Glomerular visceral epithelial cell (primary cell): ENCODE measurements around the gene TUBB4B.

Experiments used
- DNase-seq: peaks from one replicate; pipeline ENCODE4 v3.0.0-alpha.2; 2016; ENCODE audit errors: extremely low spot score

The TUBB4B gene

DNA sequence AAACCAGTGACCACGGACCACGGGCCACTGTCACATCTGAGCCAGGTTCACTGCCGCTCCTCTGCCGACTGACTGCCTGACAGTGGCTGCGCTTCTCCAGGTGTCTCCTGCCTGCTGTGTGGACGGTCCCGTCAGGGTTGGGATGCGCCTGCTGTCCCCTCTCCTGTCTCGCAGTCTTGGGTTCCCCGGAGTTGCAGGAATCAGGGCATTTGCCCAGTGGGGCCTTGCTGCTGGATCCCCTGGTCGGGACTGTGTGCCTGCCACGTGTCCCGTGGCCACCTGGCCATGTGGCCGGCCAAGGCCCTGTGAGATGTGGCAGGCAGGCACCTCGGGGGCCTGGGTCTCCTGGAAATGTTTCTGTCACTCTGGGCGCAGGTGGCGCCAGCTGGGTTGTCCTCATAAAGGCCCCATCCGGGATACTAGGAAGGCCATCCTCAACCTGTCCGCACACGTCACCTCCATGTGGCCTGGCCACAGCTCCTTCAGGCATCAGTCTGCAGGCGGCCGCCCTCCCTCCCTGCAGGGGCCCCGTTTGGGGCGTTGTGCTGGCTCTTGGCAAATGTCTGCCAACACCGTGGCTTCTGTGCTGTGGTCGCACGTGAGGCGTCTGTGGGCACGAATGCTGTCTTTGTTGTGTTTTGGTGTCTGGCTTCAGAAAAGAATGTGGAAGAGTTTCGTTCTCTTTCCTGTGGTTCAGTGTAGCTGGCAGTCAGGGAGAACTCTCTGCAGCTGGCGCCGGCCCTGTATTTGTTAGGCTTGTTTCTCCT is 30.0 kb downstream of the TUBB4B start:
- no peak for DNase-seq

DNA sequence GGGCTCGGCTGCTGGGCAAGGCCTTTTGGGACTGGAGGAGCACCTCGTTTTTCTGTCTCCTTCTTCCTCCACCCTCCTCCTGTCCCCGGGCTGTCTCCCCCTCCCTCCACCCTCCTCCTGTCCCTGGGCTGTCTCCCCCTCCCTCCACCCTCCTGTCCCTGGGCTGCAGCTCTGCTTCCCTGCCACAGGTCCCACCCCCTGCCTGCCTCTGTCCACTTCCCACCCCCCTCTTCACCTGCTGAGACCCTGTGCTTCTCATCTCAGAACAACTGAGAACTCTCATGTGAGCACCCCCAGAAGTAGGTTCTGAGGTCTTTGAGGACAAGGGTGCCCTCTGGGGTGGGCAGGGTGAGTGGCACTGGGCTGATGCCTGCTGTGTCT is 30.6 kb downstream of the TUBB4B start:
- no peak for DNase-seq

DNA sequence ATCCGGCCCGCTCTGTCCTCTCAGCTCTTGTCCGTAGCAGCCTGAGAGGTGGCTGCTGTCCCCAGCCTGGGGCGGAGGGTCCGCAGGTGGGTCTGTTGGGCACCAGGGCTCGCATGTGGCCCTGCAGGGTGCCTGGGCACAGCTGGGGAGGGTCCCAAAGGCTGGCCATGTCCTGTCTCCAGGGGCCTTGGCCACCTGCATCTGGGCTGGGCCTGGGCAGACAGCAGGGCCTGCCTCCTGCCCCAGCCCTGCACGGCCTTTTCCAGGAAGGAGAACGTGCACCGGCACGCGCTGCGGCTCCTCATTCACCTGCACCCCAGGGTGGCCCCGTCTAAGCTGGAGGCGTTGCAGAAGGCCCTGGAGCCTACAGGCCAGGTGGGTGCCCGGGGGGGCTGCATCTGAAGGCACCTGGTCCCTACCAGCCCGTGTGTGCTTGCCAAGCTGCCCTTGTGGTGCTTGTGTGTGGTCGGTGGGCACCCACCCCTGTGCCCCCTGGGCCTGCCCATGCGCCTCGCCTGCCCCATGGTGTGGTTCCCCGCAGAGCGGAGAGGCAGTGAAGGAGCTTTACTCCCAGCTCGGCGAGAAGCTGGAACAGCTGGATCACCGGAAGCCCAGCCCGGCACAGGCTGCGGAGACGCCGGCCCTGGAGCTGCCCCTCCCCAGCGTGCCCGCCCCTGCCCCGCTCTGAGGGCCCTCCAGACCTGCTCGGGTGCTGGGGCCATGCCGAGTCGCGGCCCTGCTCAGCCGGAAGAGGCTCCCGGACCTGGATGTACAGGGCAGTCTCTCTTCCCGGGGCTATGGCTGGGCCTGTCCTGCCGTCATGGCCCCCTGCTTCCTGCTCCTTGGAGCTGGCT is 31.4 kb downstream of the TUBB4B start:
- DNase-seq = no peak

DNA sequence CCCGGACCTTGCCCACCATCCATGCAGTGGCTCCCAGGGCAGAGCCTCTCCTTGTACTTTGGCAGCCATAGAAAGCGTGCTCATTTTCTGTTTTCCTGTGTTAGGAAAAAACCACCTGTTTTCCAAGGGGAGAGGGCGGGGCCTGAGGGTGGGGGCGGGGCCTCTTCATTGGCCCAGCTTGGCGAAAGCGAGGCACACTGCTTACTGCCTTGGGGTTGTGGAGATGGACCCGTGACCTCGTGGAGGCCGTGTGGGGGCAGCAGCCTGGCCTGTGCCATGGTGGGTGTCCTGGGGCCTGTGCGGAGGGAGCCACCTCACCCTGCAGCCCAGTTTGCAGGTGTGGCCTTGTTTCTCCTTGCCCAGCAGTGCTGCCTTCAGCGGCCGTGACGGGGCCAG is 32.0 kb downstream of the TUBB4B start:
- no peak for DNase-seq

DNA sequence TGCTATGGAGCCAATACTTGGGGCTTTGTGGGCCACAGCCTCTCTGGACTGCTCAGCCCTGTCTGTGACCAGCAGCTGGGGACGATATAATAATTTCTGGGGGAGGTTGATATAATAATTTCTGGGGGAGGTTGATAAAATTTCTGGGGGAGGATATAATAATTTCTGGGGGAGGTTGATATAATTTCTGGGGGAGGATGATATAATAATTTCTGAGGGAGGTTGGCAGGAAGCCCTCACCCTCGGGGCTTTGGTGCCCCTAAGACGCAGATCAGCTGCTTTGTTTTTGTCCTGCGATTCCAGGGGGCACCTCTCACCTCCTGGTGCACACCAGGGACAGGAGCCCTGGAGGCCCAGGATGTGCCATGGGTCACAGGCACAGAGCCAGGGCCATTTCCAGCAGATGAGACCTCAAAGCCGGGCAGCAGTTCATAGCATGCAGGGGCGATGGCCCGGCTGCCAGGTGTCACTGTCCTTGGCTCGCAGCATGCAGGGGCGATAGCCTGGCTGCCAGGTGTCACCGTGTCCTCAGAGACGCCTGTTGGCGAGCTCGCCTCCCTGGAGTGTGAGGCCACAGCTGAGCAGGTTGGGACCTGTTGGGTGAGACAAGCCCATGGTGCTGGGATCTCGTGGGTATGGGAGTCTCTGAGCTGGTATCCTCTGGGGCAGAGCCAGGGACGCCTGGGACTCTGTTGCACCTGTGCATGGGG is 32.7 kb downstream of the TUBB4B start:
- no peak for DNase-seq

DNA sequence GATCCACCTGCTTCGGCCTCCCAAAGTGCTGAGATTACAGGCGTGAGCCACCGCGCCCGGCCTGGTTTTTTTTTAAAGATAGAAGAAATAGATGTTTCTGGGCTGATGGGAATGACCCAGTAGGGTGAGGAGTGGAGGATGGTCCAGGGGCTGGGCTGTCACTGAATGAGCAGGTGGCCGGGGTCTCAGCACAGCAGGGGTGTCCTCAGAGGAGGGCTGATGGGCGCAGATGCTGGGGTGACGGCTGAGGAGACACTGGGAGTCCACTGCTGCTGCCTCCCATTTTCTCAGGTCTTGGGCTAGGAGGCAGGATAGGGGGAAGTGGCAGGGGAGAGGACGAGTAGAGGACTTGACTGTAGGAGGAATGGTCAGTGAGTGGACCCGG is 34.1 kb downstream of the TUBB4B start:
- no peak for DNase-seq

DNA sequence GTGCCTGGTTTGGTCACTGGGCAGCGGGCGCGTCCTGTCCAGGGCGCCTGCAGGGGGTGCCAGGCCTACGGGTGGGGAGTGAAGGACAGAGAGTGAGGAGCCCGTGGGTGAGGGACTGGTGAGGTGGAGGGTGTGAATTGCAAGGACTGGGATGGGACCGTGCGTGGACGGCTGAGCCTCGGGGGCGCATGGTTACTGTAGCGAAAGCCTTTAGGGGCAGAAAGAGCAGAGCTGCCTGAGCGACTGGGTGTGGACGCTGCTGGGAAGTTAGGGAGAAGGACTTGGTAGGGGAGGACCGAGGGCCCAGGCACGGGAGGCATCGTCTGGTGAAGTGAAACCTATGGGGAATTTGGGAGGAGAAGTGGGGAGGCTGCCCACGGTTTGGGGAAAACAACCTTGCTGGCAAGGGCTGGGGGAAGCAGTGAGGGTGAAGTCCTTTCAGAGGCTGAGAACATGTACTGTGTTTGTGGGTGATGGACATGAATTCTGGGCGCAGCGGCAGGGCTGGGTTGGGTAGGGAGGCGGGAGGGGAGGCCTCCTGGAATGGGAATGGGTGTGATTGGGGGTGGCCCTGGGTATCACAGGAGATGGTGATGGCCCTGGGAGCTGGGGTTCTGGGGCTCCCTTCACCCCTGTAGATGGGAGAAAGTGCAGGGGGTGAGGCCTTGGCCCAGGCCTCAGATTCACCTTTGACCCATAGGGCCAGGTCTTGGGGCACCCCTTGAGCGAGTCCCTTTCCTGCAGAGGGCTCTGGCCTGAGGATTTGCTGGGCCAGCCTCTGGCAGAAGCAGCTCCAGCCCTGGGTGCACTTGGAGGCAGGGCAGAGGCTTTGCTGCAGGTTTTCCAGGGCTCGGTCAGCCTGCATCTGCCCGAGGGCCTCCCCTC is 34.7 kb downstream of the TUBB4B start:
- DNase-seq = no peak

DNA sequence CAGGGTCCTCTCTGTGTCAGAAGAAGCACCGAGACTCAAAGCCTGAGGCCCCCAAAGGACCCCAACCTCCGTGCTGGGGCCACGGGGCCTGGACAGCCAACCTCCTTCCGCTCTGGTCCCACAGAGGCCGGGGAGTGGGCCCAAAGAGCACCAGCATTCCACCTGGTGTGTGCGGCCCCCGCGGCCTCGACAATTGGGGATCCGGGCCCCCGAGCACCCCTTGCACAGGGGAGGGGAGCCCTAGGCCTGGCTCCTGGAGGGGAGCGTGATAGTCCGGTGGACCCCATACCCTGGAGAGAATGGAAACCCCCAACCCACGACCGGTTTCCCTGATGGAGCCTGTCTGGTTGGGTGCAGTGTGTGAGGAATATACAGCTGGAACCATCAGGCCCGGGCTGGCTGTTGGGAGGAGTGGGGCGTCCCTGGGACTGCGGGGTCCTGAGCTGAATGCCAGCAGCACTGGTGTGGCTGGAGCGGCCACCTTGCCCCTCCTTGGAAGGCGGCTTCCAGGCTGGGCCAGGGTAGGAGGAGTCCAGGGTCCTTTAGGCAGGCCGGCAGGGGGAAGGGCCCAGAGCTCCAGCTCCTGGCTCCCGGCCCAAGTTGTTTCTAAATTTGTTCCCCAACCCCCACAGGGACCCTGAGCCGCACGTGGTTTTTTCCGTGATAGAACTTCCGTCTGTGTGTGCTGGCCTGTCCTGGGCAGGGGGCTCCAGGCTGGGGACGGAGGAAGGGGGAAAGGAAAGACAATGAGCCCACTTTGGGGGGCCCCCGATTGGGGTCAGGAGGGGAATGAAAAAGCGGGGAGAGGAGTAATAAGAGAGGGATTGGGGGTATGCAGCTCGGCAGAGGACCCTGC is 35.6 kb downstream of the TUBB4B start:
- peak; percentile 52 for DNase-seq

DNA sequence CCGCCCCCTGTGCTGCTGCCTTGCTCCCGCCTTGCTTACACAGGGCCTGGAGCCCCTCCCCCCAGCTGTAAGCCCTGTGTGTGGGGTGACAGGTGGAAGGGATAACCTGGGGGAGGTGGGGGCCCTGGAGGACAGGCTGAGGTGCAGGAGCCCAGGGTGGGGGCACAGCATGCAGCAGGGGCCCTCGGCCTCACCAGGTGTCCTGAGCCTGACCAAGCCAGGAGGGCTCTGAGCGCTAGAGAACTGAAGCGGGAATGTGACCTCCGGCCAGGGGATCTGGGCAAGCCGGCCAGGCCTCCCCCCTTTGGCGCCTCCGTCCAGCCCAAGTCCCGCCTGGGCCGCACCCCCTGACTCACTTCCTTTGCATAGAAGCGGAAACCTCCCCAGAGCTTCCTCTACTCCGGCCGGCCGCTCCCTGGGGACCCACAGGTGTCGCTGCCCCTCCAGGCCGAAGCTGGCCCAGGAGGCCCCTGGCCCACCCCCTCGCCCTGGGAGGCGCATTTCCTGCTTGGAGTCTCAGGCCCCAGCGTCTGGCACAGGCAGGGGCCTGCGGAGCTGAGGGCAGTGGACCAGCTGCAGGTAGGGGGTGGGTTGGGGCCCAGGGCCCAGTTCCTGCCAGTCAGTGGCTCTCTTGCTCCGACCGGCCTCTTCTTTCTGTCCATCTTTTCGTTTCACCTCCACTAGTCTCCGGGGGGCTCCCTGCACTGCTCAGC is 36.4 kb downstream of the TUBB4B start, which contains the start of gene TOR4A:
Gene TOR4A, plus strand, starts transcription at position 398 of the 713 bp plus-strand sequence. CDS start 964 bp downstream, outside the sequence.
- peak; percentile 96 for DNase-seq

DNA sequence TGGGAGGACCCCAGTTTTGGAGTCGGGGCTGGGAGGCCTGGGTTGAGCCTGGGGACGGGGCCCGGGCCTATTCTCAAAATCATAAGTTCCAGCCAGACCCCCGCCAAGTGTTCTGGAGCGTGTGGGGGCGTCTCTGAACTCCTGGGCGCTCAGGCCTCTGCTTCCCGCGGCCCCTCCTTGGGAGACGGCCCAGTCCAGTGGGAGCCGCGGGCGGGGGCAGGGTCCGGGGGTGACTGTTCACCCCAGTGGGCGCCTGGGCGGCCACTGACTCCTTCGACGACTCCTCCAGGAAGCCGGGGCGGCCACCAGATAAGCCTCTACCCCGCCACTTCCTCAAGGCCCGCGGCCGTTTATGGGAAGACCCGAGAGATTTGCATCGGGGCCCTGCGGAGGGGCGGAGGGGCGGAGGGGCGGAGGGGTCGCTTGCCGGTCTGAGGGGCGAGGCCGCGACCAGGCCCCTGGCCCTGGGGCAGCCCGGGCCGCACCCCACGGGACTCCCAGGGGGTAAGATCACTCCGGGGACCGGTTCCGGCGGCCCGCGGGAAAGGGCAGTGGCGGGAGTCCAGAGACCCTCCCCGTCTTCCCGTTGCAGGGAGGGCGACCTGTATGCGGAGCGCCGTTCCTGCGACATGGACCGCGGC is 37.1 kb downstream of the TUBB4B start:
- peak; percentile 35 for DNase-seq

DNA sequence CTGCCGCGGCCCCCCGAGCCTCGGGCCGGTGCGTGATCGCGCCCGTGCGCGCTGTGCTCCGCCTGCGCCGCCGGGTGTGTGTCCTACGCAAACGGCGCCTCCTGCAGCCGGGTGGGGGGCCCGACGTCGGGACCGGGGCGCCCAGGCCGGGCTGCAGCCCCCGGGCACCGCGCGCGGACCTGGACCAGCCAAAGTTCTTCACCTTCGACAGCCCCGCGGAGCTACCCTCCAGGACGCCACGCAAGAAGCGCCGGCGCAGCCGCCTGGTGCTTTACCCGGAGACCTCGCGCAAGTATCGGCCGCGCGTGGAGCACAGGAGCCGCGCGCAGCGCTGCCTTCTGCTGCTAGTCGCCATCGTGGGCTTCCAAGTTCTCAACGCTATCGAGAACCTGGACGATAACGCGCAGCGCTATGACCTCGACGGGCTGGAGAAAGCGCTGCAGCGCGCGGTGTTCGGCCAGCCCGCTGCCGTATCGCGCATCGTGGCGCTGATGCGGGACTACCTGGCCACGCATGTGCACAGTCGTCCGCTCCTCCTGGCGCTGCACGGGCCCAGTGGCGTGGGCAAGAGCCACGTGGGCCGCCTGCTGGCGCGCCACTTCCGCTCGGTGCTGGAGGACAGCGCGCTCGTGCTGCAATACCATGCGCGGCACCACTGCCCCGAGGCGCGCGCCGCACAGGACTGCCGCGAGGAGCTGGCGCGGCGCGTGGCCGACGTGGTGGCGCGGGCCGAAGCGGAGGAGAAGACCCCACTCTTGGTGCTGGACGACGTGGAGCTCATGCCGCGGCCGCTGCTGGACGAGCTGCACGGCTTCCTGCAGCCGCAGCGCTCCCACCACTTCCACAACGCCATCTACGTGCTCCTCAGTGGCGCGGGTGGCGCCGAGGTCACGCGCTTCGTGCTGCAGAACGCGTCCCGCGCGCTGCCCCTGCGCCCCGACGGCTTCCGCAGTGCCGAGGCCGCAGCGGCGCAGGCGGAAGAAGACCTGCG is 37.9 kb downstream of the TUBB4B start:
- DNase-seq = no peak

DNA sequence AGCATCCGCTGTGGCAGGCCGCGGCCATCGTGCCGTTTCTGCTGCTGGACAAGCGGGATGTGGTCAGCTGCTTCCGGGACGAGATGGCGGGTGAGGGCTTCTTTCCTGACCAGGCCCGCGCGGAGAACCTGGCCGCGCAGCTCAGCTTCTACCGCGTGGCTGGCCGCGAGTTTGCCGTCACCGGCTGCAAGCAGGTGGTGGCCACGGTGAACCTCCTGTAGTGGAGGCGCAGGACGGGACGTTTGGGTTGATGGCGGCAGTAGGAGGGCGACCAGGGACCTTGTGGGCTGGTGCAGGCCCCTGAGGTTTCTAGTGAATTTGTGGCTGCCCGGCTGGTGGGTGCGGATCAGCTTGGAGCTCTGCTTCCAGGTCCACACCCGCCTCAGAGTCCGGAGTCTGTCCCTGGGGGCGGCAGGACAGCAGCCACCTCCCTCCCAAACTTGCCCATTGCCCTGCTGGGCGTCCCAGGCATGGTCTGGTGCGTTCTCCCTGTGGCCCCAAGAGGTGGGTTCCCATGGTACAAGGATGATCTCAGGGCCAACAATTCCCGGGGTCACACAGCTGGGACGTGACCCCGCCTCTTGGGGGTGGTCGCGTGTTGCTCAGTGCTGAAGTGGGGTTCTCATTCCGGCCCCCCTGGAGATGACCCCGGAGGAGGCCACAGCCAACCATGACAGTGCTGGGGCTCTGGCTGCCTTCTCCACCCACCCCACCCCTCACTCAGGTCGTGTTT is 38.8 kb downstream of the TUBB4B start:
- DNase-seq = no peak

DNA sequence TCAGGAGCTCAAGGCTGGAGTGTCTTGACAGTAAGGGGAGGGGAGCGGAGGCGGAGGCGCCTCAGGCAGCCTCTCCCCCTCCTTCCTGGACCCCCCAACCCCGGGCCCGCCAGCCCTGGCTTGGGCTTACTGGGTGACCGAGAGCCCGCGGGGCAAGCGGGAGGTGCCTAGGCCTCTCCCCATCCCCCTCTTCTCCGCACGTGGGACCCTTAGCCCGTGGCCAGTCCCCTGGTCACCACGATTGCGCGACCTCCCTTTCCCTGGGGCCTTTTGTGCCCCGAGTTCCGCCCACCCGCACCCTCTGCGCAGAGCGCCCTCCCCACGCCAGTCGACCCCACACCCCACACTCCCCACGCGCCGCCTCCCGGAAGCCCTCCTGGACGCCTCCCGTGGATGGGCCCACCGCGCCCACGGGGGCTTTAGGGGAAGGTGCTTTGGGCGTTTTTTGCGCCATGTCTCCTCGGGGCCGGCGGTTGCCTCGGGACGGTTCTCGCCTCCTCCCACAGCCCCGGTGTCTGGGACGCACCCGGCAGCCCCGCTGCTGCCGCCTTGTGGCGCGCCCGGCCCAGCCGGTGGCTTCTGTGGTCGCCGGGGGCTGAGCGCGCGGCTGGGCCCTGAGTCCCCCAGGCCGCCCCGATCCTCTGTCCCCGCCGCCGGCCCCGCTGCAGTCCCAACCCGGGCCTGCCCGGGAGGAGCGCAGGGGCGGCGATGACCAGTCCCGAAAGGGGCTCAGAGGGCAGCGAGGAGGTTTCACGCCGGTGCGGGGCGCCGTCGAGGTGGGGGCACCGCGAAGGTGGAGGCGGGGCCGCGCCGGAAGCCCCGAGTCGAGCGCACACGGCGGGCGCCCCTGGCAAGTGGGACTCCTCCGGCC is 39.6 kb downstream of the TUBB4B start:
- no peak for DNase-seq

DNA sequence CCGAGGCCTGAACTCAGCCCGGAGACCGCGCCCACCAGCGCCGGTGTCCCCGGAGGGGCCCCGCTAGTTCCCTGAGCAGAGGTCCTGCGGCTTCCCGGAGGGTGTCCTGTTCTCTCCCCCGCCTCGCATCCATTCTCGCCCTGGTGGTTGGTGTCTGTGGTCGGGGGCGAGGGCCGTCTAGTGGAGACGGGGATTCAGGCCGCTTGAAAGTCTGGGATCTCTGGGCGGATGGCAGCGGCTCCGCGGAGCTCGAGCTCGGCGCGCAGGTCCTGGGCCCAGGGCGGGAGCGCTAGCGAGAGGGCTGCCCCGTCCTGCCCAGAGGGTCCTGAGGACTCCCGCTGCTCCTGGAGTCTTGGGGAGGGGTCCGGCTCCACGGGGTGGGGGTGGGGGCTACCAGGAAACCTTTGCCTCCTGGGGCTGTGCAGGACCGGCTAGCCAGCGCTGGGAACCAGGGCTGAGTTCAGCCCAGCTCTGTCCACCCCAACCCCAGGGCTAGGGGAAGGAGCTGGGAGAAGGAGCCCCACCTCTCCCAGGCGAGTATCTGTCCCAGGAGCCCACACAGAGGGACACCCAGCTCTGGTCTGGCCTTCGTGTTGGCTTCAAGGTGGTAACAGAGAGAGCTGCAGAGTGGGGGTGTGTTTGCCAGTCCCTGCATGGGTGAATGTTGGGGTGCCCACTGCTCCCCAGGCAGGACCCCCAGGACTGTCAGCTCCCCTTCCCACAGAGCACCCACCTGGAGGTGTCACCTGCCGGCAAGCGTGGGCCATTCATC is 40.4 kb downstream of the TUBB4B start:
- no peak for DNase-seq

DNA sequence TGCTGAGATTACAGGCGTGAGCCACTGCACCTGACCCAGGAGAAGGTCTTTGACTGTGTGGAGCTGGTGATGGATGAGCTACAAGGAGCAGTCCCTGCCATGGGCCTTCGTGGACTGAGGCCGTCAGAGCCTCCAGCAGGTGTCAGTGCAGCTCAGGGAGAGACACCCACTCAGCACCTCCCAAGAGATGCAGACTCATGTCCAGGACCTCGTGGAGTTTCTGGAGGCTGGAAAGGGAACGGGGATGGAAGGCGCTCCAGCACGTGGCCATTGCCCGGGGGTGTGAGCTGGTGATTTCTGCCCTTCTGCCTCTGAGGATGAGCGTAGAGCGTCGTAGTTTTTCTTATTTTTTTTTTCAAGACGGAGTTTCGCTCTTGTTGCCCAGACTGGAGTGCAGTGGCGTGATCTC is 45.9 kb downstream of the TUBB4B start:
- DNase-seq = peak; percentile 65

DNA sequence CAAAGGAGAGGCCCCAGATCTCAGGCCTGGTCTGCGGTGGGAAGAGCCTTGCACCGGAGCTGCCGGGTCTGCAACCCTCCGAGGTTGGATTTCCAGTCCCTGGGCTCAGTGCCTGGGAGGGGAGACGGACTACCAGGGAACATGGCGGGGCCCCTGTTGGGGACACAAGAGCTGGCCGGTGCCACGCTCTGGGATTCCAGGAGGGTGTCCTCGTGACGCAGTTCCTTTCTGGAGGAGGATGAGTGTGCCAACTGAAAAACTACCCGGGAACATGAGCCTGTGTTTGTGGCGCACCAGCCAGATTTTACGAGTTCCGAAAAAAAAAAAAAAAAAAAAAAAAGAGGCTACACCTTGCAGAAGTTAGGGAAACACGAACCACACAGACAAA is 52.0 kb downstream of the TUBB4B start:
- DNase-seq = no peak
